ENCODE measurements around the gene LIMCH1. TPM values are rescaled to one million over a fixed set of nuclear protein-coding genes. Genes with fewer than 3 reads are reported as not detected.

Gene LIMCH1
- total RNA-seq, 1 experiment from 2014 or later = 3.3 TPM

GRCh38 chr4:41512136-41512535, 25.8 kb upstream of the LIMCH1 start:
- no peaks in the 10 kb centered on the region for H3K27me3 ChIP-seq (ENCODE audit: insufficient read depth, low read length)
- Mint-ChIP-seq H3K9me3 (no peaks in the 10 kb centered on the region; a peak in 1 of 5 replicates), H3K4me3 (no peak overlapping the region), H3K27me3 (ENCODE audit: low read depth) (no peaks in the 10 kb centered on the region; the same call in 1 of the 2 replicates), H3K4me1 (no peaks in the 10 kb centered on the region), H3K27ac (no peak overlapping the region), H3K36me3 (ENCODE audit: insufficient read depth in 1 of 3, low read depth in 3 of 3) (no peaks in the 10 kb centered on the region; a peak in 1 of 7 replicates)
- no peak overlapping the region for H3K4me2 ChIP-seq (ENCODE audit: insufficient read depth, insufficient read length, low read length)
- no peak overlapping the region for H2BK5ac ChIP-seq (ENCODE audit: insufficient read length, low read length)
- no peak overlapping the region for H3K27ac ChIP-seq (ENCODE audit: insufficient read length, low read depth, low read length)
- no peak overlapping the region for H2BK12ac ChIP-seq (ENCODE audit: insufficient read length, low read depth, low read length)
- no peak overlapping the region for H3K14ac ChIP-seq (ENCODE audit: insufficient read depth, low read length)
- no peak overlapping the region for H2BK15ac ChIP-seq (ENCODE audit: low read depth, low read length)
- no peak overlapping the region for H3K56ac ChIP-seq (ENCODE audit: insufficient read length, low read depth, low read length)
- H3K79me1 ChIP-seq (ENCODE audit: insufficient read depth, low read depth, low read length, poor library complexity, severe bottlenecking) = no peaks in the 10 kb centered on the region
- H3K23me2 ChIP-seq (ENCODE audit: insufficient read length, low read depth, low read length, poor library complexity, severe bottlenecking) = no peaks in the 10 kb centered on the region
- no peak for TF ChIP-seq CTCF (conservative IDR thresholded peaks at IDR 0.05)
- H2AFZ ChIP-seq (ENCODE audit: low read length) = no peak overlapping the region
- H2AK5ac ChIP-seq (ENCODE audit: insufficient read length, low read length) = no peak overlapping the region
- H4K8ac ChIP-seq (replicated peaks; ENCODE audit: insufficient read length, low read depth, low read length) = no peak overlapping the region
- no peak for DNase-seq
- no peak overlapping the region for H3K9ac ChIP-seq (ENCODE audit: extremely low read depth, insufficient read length, low read length)
- H3T11ph ChIP-seq (ENCODE audit: low read length) = no peak overlapping the region
- no peak overlapping the region for H2BK120ac ChIP-seq (ENCODE audit: low read depth, low read length, poor library complexity, severe bottlenecking)
- no peaks in the 10 kb centered on the region for H3K79me2 ChIP-seq (ENCODE audit: insufficient read depth, low read length)
- no peak overlapping the region for H3K4ac ChIP-seq (ENCODE audit: low read depth, low read length)
- no peak overlapping the region for H3K23ac ChIP-seq (ENCODE audit: insufficient read length, low read depth, low read length)
- H3K4me1 ChIP-seq (ENCODE audit: insufficient read depth, low read length) = no peaks in the 10 kb centered on the region
- H4K5ac ChIP-seq (ENCODE audit: insufficient read length, low read depth, low read length) = no peak overlapping the region
- no peak overlapping the region for H2BK20ac ChIP-seq (ENCODE audit: low read depth, low read length, poor library complexity, severe bottlenecking)
- no peak overlapping the region for H3K18ac ChIP-seq (ENCODE audit: insufficient read length, low read depth, low read length)
- H3K9me3 ChIP-seq (ENCODE audit: control insufficient read depth, low read depth, low read length) = no peaks in the 10 kb centered on the region
- no CpG with 5 or more reads among the region's 1 CpG for WGBS (ENCODE audit: extremely low coverage, insufficient read length, low lambda C conversion rate)
- H4K91ac ChIP-seq (ENCODE audit: insufficient read length, low read depth, low read length) = no peak overlapping the region
- no peaks in the 10 kb centered on the region for H4K20me1 ChIP-seq (ENCODE audit: control insufficient read depth, insufficient read depth, insufficient read length)
